Thoracic aorta (tissue), 2 donors: ENCODE measurements around the gene PRSS36. TPM values are rescaled to one million over a fixed set of nuclear protein-coding genes. Genes with fewer than 3 reads are reported as not detected.
"Not testable (repeated sequence)": the region's sequence is repeated elsewhere in the genome, so short reads cannot be mapped to it uniquely, and the experiment has no call there.

Experiments used
- ATAC-seq: fragments of 150-250 bp; one replicate; pipeline ENCODE4 v1.8.0; 2017; ENCODE audit warnings: low read depth; ENCODE audit not compliant: insufficient number of reproducible peaks, low FRiP score
- DNase-seq: peaks from one replicate; pipeline ENCODE4 v3.0.0-alpha.2; 2020; ENCODE audit warnings: low spot score
- H3K27ac ChIP-seq, 2 donors: fragments of 200-600 bp; sonication (generic); 1 replicate in 1 of 2; 2 replicates in 1 of 2; pipeline ENCODE4 v1.5.1; 2016; ENCODE audit warnings: mild to moderate bottlenecking in 2 of 2, moderate library complexity in 2 of 2
- H3K27me3 ChIP-seq: fragments of 200-600 bp; sonication (generic); replicated peaks from 2 replicates; pipeline ENCODE4 v1.6.0; 2016; ENCODE audit warnings: mild to moderate bottlenecking; ENCODE audit not compliant: insufficient read depth
- H3K36me3 ChIP-seq: fragments of 200-600 bp; sonication (generic); one replicate; pipeline ENCODE4 v1.5.1; 2016
- H3K4me1 ChIP-seq, 2 donors: fragments of 200-600 bp; sonication (generic); 1 replicate in 1 of 2; 2 replicates in 1 of 2; pipeline versions ENCODE4 v1.5.1 to v1.6.0; 2016; ENCODE audit warnings: low read depth in 2 of 2, mild to moderate bottlenecking in 1 of 2; ENCODE audit not compliant: control insufficient read depth in 1 of 2
- H3K4me3 ChIP-seq: fragments of 200-600 bp; sonication (generic); 2 replicates; pipeline ENCODE4 v1.5.1; 2016; ENCODE audit warnings: mild to moderate bottlenecking
- H3K9me3 ChIP-seq: fragments of 200-600 bp; sonication (generic); 2 replicates; pipeline ENCODE4 v1.5.1; 2016
- CTCF ChIP-seq: fragments of 200-600 bp; sonication (generic); IDR thresholded peaks from one replicate; pipeline ENCODE4 v1.5.1; 2019; ENCODE audit warnings: antibody characterized with exemption
- total RNA-seq, 2 donors: library from RNA; depleted of rRNA; stranded (reverse); fragments of >200 nt; gene quantifications; one replicate each; pipeline versions ENCODE4 v1.1.0 to v1.2.3, GENCODE V29; 2016

Gene PRSS36
- total RNA-seq, 2 donors from 2014 or later = 1.3 to 14.8 TPM

GRCh38 chr16:31143011-31143693, 6.7 kb downstream of the PRSS36 start:
- Histone ChIP-seq H3K36me3 (no peaks in the 10 kb centered on the region), H3K4me1 (peaks cover 15 to 32% of the 10 kb centered on the region in 2 donors), H3K9me3 (no peaks in the 10 kb centered on the region), H3K27ac (peak overlapping the region; percentile 56 to 68), H3K4me3 (peak overlapping the region; percentile 75), H3K27me3 (no peaks in the 10 kb centered on the region)
- DNase-seq = no peak
- no peak for ATAC-seq
- TF ChIP-seq CTCF = no peak

- TF ChIP-seq CTCF = peak; percentile 98
- no peaks in the 10 kb centered on the region for H3K27me3 ChIP-seq
- DNase-seq = peak; percentile 97
- peaks cover 16 to 35% of the 10 kb centered on the region in 2 donors for H3K4me1 ChIP-seq
- peak; percentile 86 for ATAC-seq
- no peaks in the 10 kb centered on the region for H3K36me3 ChIP-seq
- H3K9me3 ChIP-seq = no peaks in the 10 kb centered on the region
- H3K27ac ChIP-seq = peak overlapping the region; percentile 94
- peak overlapping the region; percentile 75 for H3K4me3 ChIP-seq
Observed at GRCh38 chr16:31142109-31143010, 7.5 kb downstream of the PRSS36 start.

- Histone ChIP-seq H3K36me3 (no peaks in the 10 kb centered on the region), H3K9me3 (no peaks in the 10 kb centered on the region), H3K27ac (peak overlapping the region; percentile 94), H3K4me3 (peak overlapping the region; percentile 75), H3K4me1 (peaks cover 16 to 35% of the 10 kb centered on the region in 2 donors), H3K27me3 (no peaks in the 10 kb centered on the region)
- ATAC-seq = peak; percentile 24
- TF ChIP-seq CTCF = no peak
- no peak for DNase-seq
Observed at GRCh38 chr16:31141489-31142108, 8.3 kb downstream of the PRSS36 start.

- H3K27ac ChIP-seq = peak overlapping the region; percentile 94
- ATAC-seq, H3K4me3 ChIP-seq: not testable (repeated sequence)
Observed at GRCh38 chr16:31141071-31141469, 8.8 kb downstream of the PRSS36 start.

GRCh38 chr16:31138621-31139578, 11.0 kb downstream of the PRSS36 start:
- ATAC-seq (no peak), DNase-seq (peak; percentile 64)
- Histone ChIP-seq H3K27me3 (no peaks in the 10 kb centered on the region), H3K9me3 (no peaks in the 10 kb centered on the region), H3K4me3 (peak overlapping the region; percentile 67), H3K4me1 (peaks cover 16 to 35% of the 10 kb centered on the region in 2 donors), H3K27ac (peak overlapping the region; percentile 63 to 94), H3K36me3 (no peaks in the 10 kb centered on the region)
- no peak for TF ChIP-seq CTCF

More at GRCh38 chr16:31141071-31141469, 8.8 kb downstream of the PRSS36 start:
- H3K4me1 ChIP-seq = peaks cover 16 to 35% of the 10 kb centered on the region in 2 donors
- H3K27me3 ChIP-seq, H3K36me3 ChIP-seq, H3K9me3 ChIP-seq, DNase-seq: not testable (repeated sequence)

GRCh38 chr16:31136822-31137499, 12.9 kb downstream of the PRSS36 start:
- H3K27me3 ChIP-seq, DNase-seq, H3K9me3 ChIP-seq, ATAC-seq, H3K36me3 ChIP-seq, H3K4me3 ChIP-seq, H3K27ac ChIP-seq: not testable (repeated sequence)
- H3K4me1 ChIP-seq = peaks cover 16 to 30% of the 10 kb centered on the region in 2 donors
